ENCODE results near the gene USP54.

DNA sequence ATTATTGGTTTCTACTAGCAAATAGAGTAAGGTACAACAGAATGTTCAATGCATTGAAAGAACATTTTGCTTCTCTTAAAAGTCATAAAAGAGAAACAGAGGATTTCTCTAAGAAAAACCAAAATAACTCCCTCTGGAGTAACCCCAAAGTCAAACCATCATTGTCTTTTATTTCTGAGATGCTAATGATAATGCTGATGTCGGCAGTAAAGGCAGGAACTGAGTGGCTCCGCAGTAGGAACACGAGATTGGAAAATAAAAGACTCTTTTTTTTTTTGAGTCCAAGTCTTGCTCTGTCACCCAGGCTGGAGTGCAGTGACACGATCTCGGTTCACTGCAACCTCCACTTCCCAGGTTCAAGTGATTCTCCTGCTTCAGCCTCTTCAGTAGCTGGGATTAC, 2.7 kb upstream of the USP54 start:
- TF ChIP-seq GATA3 (IDR thresholded peaks at IDR 0.05; ENCODE audit: low read depth, low read length) (no peak), GATA2 (IDR thresholded peaks at IDR 0.05; ENCODE audit: low read depth, low read length) (no peak)
